Right kidney (tissue), 1 donor: Measurements from ENCODE around the gene PLLP.
"Not testable (repeated sequence)": the region's sequence is repeated elsewhere in the genome, so short reads cannot be mapped to it uniquely, and the experiment has no call there.

Experiments used
- DNase-seq: peaks from one replicate; pipeline ENCODE4 v3.0.0-alpha.2; 2016

PLLP gene

GRCh38 chr16:57273359-57273758 is 11.1 kb downstream of the PLLP start:
- no peak for DNase-seq

- DNase-seq: no peak
These were observed 12.5 kb downstream of the PLLP start for GRCh38 chr16:57271867-57272495.

GRCh38 chr16:57271063-57271345 is 13.5 kb downstream of the PLLP start:
- no peak for DNase-seq

GRCh38 chr16:57270221-57271062 is 14.0 kb downstream of the PLLP start:
- no peak for DNase-seq

GRCh38 chr16:57268804-57269800 is 15.4 kb downstream of the PLLP start:
- no peak for DNase-seq

GRCh38 chr16:57267343-57267742 is 17.1 kb downstream of the PLLP start:
- DNase-seq: not testable (repeated sequence)

GRCh38 chr16:57266531-57267260 is 17.8 kb downstream of the PLLP start:
- DNase-seq: no peak

- peak; percentile 50 for DNase-seq
These were observed 18.5 kb downstream of the PLLP start for GRCh38 chr16:57265850-57266530.

GRCh38 chr16:57264950-57265371 is 19.5 kb downstream of the PLLP start:
- DNase-seq: no peak

GRCh38 chr16:57264381-57264780 is 20.1 kb downstream of the PLLP start:
- no peak for DNase-seq

- DNase-seq: no peak
These were observed 20.7 kb downstream of the PLLP start for GRCh38 chr16:57263541-57264351.

- DNase-seq: no peak
These were observed 21.5 kb downstream of the PLLP start for GRCh38 chr16:57262841-57263540.

- DNase-seq: no peak
These were observed 22.7 kb downstream of the PLLP start for GRCh38 chr16:57261806-57262205.

GRCh38 chr16:57260294-57260929 is 24.1 kb downstream of the PLLP start:
- DNase-seq: no peak

GRCh38 chr16:57258910-57259475 is 25.5 kb downstream of the PLLP start:
- no peak for DNase-seq

- no peak for DNase-seq
These were observed 26.1 kb downstream of the PLLP start for GRCh38 chr16:57258226-57258909.

- DNase-seq: no peak
These were observed 26.9 kb downstream of the PLLP start for GRCh38 chr16:57257455-57258070.
